HEK293T (cell line): Measurements from ENCODE around the gene C15orf39.

Source experiments
- CTCF ChIA-PET: fragments of 350-600 bp; formaldehyde crosslinking; extraction: SDS; loops from one replicate; lab custom pipeline; 2021; ENCODE audit warnings: antibody characterized with exemption, inconsistent platforms; lab: Yijun Ruan, JAX
- POLR2A ChIA-PET: fragments of 350-600 bp; formaldehyde crosslinking; extraction: SDS; loops from one replicate; lab custom pipeline; 2020; ENCODE audit warnings: antibody characterized with exemption, inconsistent platforms; lab: Yijun Ruan, JAX
- DNase-seq: peaks from one replicate; pipeline ENCODE4 v3.0.0; 2012; ENCODE audit warnings: mixed read lengths; ENCODE audit errors: extremely low spot score
- ARNT ChIP-seq: fragments of 450-650 bp; IDR thresholded peaks from 2 replicates; pipeline ENCODE4 v1.6.1; 2017; ENCODE audit warnings: mild to moderate bottlenecking
- BHLHE40 ChIP-seq: fragments of 450-650 bp; IDR thresholded peaks from 2 replicates; pipeline ENCODE4 v1.6.1; 2016; ENCODE audit warnings: mild to moderate bottlenecking, moderate library complexity, borderline replicate concordance
- CTBP1 ChIP-seq: fragments of 450-650 bp; IDR thresholded peaks from 2 replicates; pipeline ENCODE4 v1.6.1; 2016; ENCODE audit warnings: borderline replicate concordance
- ELF4 ChIP-seq: fragments of 450-650 bp; IDR thresholded peaks from 2 replicates; pipeline ENCODE4 v1.6.1; 2017; ENCODE audit warnings: antibody characterized with exemption
- FOXA1 ChIP-seq: fragments of 450-650 bp; IDR thresholded peaks from 2 replicates; pipeline ENCODE4 v1.6.1; 2016; ENCODE audit warnings: mild to moderate bottlenecking
- FOXK2 ChIP-seq: fragments of 450-650 bp; IDR thresholded peaks from 2 replicates; pipeline ENCODE4 v1.6.1; 2016; ENCODE audit warnings: mild to moderate bottlenecking
- FOXM1 ChIP-seq: fragments of 450-650 bp; IDR thresholded peaks from 2 replicates; pipeline ENCODE4 v1.6.1; 2017; ENCODE audit warnings: mild to moderate bottlenecking, borderline replicate concordance
- HDGF ChIP-seq: fragments of 450-650 bp; IDR thresholded peaks from 2 replicates; pipeline ENCODE4 v1.6.1; 2017; ENCODE audit warnings: antibody characterized with exemption, borderline replicate concordance
- L3MBTL2 ChIP-seq: fragments of 450-650 bp; conservative IDR thresholded peaks from 2 replicates; pipeline ENCODE4 v1.6.1; 2016; ENCODE audit warnings: mild to moderate bottlenecking
- LEF1 ChIP-seq: fragments of 450-650 bp; IDR thresholded peaks from 2 replicates; pipeline ENCODE4 v1.6.1; 2017; ENCODE audit warnings: mild to moderate bottlenecking, borderline replicate concordance
- NFRKB ChIP-seq: fragments of 450-650 bp; IDR thresholded peaks from 2 replicates; pipeline ENCODE4 v1.6.1; 2016; ENCODE audit warnings: mild to moderate bottlenecking, moderate library complexity
- SP1 ChIP-seq: fragments of 450-650 bp; IDR thresholded peaks from 2 replicates; pipeline ENCODE4 v1.6.1; 2017
- SUZ12 ChIP-seq: fragments of 450-650 bp; IDR thresholded peaks from 2 replicates; pipeline ENCODE4 v1.6.1; 2016; ENCODE audit warnings: mild to moderate bottlenecking
- TARDBP ChIP-seq: fragments of 450-650 bp; IDR thresholded peaks from 2 replicates; pipeline ENCODE4 v1.6.1; 2016
- ZNF384 ChIP-seq: fragments of 450-650 bp; IDR thresholded peaks from 2 replicates; pipeline ENCODE4 v1.6.1; 2016
- TF ChIP-seq, protein P1 (sequence below): fragments of 450-650 bp; IDR thresholded peaks from 2 replicates; pipeline ENCODE4 v1.6.1; 2016

The C15orf39 gene

DNA sequence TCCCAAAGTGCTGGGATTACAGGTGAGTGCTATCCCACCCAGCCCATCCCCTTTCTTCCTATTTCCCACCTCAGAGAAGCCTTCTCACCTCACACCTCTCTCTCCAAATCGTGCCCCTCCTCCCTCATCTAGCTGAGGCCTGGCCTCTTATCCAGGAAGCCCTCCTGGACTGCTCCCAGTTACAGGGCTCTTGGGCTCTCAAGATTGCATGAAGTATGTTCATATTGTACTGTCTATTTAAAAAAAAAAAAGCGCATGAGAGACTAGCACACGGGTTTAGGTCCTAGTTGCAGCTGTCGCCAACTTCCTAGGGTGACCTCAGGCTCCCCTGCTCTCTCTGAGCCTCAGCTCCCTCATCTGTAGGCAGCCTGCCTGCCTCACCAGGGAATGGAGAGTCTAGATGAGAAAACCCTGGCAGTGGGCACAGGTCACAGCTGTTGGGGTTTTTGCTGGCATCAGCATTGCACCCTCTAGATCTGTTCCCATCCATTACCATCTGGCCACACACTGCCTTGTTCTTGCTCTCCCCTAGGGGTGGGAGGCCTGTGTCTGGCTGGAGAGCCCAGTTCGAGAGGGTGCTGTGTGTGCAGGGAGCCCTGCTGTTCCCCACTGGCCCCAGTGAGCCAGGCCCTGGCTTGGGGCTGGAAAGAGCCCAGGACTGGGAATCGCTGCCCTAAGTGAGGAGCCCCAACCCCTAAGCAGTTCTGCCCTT, 24.2 kb upstream of the C15orf39 start:
- DNase-seq: no peak
- CTCF ChIA-PET: interaction anchor here (1.0 kb wide), 1 partner anchor 132 kb away, joined by 3 read pairs; no protein-coding TSS in a partner anchor
- POLR2A ChIA-PET: interaction anchor here (1.1 to 6.6 kb wide), 2 partner anchors 24 to 154 kb away, joined by 4 to 38 read pairs; partner anchors contain the start of genes C15orf39 and PPCDC
- TF ChIP-seq NFRKB (no peak), SUZ12 (no peak), LEF1 (no peak), HDGF (no peak), FOXA1 (no peak), ARNT (no peak), CTBP1 (no peak), FOXK2 (no peak), ZNF384 (no peak)

DNA sequence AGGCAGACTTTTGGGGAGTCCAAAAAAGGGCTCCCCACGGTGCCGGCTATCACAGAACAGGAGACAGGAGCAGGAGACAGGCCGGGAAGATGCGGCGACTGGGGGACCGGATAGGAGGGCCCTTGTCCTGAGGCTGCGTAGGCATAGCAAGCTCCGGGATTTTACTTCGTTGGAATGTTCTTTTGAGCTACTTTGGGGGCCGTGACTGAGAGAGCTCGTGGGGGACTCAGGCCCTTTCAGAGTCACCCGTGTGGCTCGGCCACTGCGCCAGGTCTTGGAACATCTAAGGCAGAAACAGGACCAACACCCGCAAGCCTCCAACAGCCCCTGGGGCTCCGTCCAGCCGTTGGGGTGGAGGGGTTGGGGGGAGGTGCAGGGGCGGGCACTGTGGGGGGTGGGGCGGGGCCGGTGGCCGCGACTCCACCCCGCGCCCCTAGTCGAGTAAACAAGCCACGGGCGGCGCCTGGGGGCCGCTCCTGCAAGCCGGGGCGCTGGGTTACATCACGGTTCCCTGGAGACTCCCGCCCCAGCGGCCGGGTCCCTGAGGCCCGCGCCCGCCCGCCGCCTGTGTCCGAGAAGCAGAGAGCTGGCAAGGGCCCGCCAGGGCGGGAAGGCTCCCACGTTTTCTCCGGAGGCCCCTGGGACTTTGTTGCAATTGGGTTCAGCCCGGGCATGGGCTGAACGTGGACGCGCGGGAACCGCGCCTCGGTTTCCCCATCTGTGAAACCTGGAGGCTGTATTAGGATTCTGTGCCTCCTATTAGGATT, 23.3 kb upstream of the C15orf39 start:
- DNase-seq: no peak
- CTCF ChIA-PET: interaction anchor here (1.0 to 1.2 kb wide), 2 partner anchors 133 to 135 kb away, joined by 3 read pairs; no protein-coding TSS in a partner anchor
- POLR2A ChIA-PET: interaction anchor here (1.1 to 6.6 kb wide), 3 partner anchors 23 to 155 kb away, joined by 4 to 38 read pairs (median 5); partner anchors contain the start of genes C15orf39 and PPCDC
- TF ChIP-seq HDGF (no peak), ELF4 (no peak), L3MBTL2 (no peak), FOXA1 (no peak), FOXM1 (no peak), SP1 (no peak), TARDBP (no peak), NFRKB (no peak), SUZ12 (no peak)
- TF ChIP-seq, protein P1, sequence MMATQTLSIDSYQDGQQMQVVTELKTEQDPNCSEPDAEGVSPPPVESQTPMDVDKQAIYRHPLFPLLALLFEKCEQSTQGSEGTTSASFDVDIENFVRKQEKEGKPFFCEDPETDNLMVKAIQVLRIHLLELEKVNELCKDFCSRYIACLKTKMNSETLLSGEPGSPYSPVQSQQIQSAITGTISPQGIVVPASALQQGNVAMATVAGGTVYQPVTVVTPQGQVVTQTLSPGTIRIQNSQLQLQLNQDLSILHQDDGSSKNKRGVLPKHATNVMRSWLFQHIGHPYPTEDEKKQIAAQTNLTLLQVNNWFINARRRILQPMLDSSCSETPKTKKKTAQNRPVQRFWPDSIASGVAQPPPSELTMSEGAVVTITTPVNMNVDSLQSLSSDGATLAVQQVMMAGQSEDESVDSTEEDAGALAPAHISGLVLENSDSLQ: no peak

DNA sequence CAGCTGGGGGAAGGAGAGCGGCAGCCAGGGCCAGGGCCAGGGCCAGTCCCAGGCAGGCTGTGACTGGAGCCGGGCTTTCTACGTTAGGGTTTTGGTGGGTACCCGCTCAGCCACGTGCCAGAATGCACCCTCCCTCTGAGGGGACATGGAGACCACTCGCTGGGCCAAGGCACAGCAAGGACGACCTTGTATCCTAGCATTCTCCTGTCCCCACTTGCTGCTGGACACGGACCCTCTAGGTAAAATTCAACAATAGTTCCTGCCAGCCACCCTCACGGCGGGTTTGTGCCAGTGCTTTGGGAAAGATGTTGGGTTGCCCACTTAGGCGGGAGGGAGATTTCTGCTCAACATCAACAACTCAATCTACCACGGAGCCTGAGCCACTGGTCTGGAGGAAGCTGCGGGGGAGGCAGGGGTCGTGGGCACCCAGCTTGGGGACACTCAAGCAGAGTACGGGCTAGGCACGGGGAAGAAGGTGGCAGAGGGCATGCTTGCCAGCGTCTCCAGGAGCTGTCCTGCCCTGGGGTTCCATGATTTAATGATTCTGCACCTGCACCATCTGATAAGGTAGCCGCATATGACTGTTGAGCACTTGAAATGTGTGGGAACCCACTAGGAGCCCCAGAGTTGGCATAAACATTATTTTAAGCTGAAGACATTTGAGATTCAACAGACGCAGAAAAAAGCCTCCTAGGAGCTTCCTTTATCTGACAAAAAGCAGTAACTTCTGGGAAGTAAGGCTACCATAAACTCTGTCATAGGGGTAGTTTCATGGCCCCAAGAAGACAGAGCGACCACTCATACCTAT, 22.5 kb upstream of the C15orf39 start:
- POLR2A ChIA-PET: interaction anchor here (1.0 to 6.6 kb wide), 3 partner anchors 22 to 29 kb away, joined by 3 to 38 read pairs (median 5); partner anchors contain the start of gene C15orf39
- DNase-seq: no peak
- CTCF ChIA-PET: interaction anchor here (1.1 to 1.2 kb wide), 2 partner anchors 24 to 136 kb away, joined by 3 to 5 read pairs; no protein-coding TSS in a partner anchor
- TF ChIP-seq ELF4: no peak
- TF ChIP-seq ZNF384: no peak
- TF ChIP-seq, protein P1: no peak
- no peak for TF ChIP-seq CTBP1
- TF ChIP-seq FOXK2: no peak
- no peak for TF ChIP-seq FOXA1
- TF ChIP-seq LEF1: no peak
- no peak for TF ChIP-seq ARNT
- TF ChIP-seq SP1: no peak
- no peak for TF ChIP-seq TARDBP
- TF ChIP-seq FOXM1: no peak
- TF ChIP-seq SUZ12: no peak
- TF ChIP-seq BHLHE40: no peak
- no peak for TF ChIP-seq L3MBTL2
- no peak for TF ChIP-seq NFRKB
- no peak for TF ChIP-seq HDGF

DNA sequence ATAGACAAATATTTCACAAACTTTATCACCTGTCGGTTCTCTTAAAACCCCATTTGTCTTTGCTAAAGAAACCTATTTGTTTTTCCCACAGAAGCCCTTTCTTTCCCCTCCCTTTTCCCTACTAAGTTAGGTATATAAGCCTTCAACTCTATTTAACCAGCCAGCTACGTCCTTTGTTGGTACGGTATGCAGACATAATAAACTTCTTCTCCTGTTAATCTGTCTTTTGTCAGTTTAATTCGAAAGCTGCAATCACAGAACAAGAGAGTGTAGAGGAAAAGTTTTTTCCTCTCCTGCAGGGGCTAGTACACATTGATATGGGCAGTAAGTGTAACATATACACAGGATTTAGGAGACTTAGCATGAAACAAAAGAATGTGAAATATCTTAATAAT, 21.9 kb upstream of the C15orf39 start:
- TF ChIP-seq FOXK2 (no peak), BHLHE40 (no peak), ZNF384 (no peak), CTBP1 (no peak), L3MBTL2 (no peak), ELF4 (no peak), NFRKB (no peak), HDGF (no peak), SP1 (no peak), FOXA1 (no peak), FOXM1 (no peak), LEF1 (no peak), SUZ12 (no peak)
- TF ChIP-seq, protein P1: no peak
- ChIA-PET POLR2A (interaction anchor here (1.0 to 6.6 kb wide), 3 partner anchors 22 to 28 kb away, joined by 3 to 38 read pairs (median 5); partner anchors contain the start of gene C15orf39), CTCF (interaction anchor here (1.1 to 1.2 kb wide), 2 partner anchors 24 to 137 kb away, joined by 3 to 5 read pairs; no protein-coding TSS in a partner anchor)
- DNase-seq: no peak

DNA sequence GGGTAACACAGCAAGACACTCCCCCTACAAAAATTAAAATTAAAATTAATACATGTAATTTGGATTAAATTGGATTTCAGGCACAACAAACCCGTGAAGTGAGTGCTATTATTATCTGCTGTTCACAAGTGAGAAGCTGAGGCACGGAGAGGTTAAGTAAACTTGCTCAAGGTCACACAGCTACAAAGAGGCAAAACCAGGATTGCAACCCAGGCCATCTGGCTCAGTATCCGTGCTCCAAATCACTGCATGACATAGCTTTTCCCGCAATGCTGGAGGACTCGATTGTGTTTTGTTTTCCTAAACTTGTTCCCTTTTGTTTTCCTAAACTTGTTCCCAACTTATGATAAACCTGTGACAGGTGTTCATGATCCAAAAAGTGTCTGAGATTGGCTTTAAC, 19.9 kb upstream of the C15orf39 start:
- TF ChIP-seq CTBP1 (no peak), ELF4 (no peak), FOXM1 (no peak), ZNF384 (no peak), SUZ12 (no peak), ARNT (no peak), FOXA1 (no peak), SP1 (no peak)
- TF ChIP-seq, protein P1: no peak
- POLR2A ChIA-PET: interaction anchor here (1.3 to 6.6 kb wide), 3 partner anchors 16 to 20 kb away, joined by 4 to 38 read pairs (median 6); partner anchors contain the start of gene C15orf39
- CTCF ChIA-PET: interaction anchor here (1.6 to 2.1 kb wide), 3 partner anchors 12 to 20 kb away, joined by 5 to 10 read pairs (median 9); partner anchors contain the start of gene C15orf39
- DNase-seq: no peak
